Activated CD8-positive, alpha-beta memory T cell treated with anti-CD3 and anti-CD28 coated beads for 24 hours (primary cell): ENCODE measurements around the gene CEP78.
"Not testable (repeated sequence)": the region's sequence is repeated elsewhere in the genome, so short reads cannot be mapped to it uniquely, and the experiment has no call there.

Experiments
- DNase-seq: peaks from one replicate; pipeline ENCODE4 v3.0.0-alpha.2; 2020

Gene CEP78

GRCh38 chr9:78235256-78235761 is 566 bp upstream of the CEP78 start:
- DNase-seq: no peak

- DNase-seq: no peak
These were observed 656 bp downstream of the CEP78 start for GRCh38 chr9:78236551-78236910.

GRCh38 chr9:78238046-78239038 is 2.5 kb downstream of the CEP78 start:
- DNase-seq: no peak

- DNase-seq: no peak
These were observed 3.6 kb downstream of the CEP78 start for GRCh38 chr9:78239506-78239905.

GRCh38 chr9:78242041-78242440 is 6.2 kb downstream of the CEP78 start:
- DNase-seq: no peak

- DNase-seq: no peak
These were observed 7.3 kb downstream of the CEP78 start for GRCh38 chr9:78243130-78243529.

- no peak for DNase-seq
These were observed 9.5 kb downstream of the CEP78 start for GRCh38 chr9:78245401-78245800.

GRCh38 chr9:78248635-78249034 is 12.8 kb downstream of the CEP78 start:
- no peak for DNase-seq

GRCh38 chr9:78249542-78249941 is 13.7 kb downstream of the CEP78 start:
- DNase-seq: no peak

- no peak for DNase-seq
These were observed 16.7 kb downstream of the CEP78 start for GRCh38 chr9:78252616-78253015.

GRCh38 chr9:78253285-78253684 is 17.4 kb downstream of the CEP78 start:
- no peak for DNase-seq

GRCh38 chr9:78261403-78262001 is 25.6 kb downstream of the CEP78 start:
- no peak for DNase-seq

- DNase-seq: no peak
These were observed 26.8 kb downstream of the CEP78 start for GRCh38 chr9:78262655-78263054.

GRCh38 chr9:78267889-78268288 is 32.0 kb downstream of the CEP78 start:
- DNase-seq: no peak

- no peak for DNase-seq
These were observed 33.9 kb downstream of the CEP78 start for GRCh38 chr9:78269784-78270183.

- no peak for DNase-seq
These were observed 36.4 kb downstream of the CEP78 start for GRCh38 chr9:78272307-78272706.

GRCh38 chr9:78273761-78274160 is 37.9 kb downstream of the CEP78 start:
- no peak for DNase-seq

GRCh38 chr9:78278177-78278777 is 42.4 kb downstream of the CEP78 start:
- DNase-seq: no peak

- DNase-seq: no peak
These were observed 42.9 kb downstream of the CEP78 start for GRCh38 chr9:78278801-78279200.

GRCh38 chr9:78280982-78281668 is 45.2 kb downstream of the CEP78 start:
- no peak for DNase-seq

GRCh38 chr9:78284181-78284580 is 48.3 kb downstream of the CEP78 start:
- not testable (repeated sequence) for DNase-seq

- DNase-seq: no peak
These were observed 50.2 kb downstream of the CEP78 start for GRCh38 chr9:78286125-78286524.

GRCh38 chr9:78286946-78287388 is 51.1 kb downstream of the CEP78 start:
- DNase-seq: no peak
